Cardiac septum (tissue), 1 donor: ENCODE results near the gene TNS1. TPM values are rescaled to one million over a fixed set of nuclear protein-coding genes. Genes with fewer than 3 reads are reported as not detected.

Experiments
- DNase-seq: peaks from one replicate; pipeline ENCODE4 v3.0.0-alpha.2; 2020; ENCODE audit warnings: low spot score
- intact Hi-C: fragments of 100-400 bp; cut with DNase I; formaldehyde crosslinking; loops from one replicate; pipeline ENCODE4 v1.14.0; 2022
- total RNA-seq: library from RNA; stranded (reverse); fragmentation: NEBNext Ultra II Directional; extraction: Animal tissue kit (Norgen Biotek cat#: 25700); gene quantifications from one replicate; pipeline ENCODE4 v1.2.1, GENCODE V29; 2021
- donor health status: DM: no; HTN: no; CAD: no.

The TNS1 gene
- total RNA-seq, 1 donor from 2014 or later: 870 TPM

DNA sequence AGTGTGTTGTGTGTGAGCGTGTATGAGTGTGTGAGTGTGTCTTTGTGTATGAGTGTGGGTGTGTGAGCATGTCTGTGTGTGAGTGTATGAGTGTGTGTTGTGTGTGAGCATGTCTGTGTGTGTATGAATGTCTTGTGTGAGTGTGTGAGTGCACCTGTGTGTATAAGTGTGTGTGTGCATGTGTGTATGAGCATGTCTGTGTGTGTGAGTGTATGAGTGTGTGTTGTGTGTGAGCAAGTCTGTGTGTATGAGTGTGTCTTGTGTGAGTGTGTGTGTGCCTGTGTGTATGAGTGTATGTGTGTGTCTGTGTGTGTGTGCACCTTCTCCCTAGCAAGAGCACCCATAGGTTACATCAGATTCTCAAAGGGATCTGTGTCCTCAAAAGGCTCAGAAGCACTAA is 28.5 kb upstream of the TNS1 start:
- intact Hi-C loops: no loop called here
- no peak for DNase-seq

DNA sequence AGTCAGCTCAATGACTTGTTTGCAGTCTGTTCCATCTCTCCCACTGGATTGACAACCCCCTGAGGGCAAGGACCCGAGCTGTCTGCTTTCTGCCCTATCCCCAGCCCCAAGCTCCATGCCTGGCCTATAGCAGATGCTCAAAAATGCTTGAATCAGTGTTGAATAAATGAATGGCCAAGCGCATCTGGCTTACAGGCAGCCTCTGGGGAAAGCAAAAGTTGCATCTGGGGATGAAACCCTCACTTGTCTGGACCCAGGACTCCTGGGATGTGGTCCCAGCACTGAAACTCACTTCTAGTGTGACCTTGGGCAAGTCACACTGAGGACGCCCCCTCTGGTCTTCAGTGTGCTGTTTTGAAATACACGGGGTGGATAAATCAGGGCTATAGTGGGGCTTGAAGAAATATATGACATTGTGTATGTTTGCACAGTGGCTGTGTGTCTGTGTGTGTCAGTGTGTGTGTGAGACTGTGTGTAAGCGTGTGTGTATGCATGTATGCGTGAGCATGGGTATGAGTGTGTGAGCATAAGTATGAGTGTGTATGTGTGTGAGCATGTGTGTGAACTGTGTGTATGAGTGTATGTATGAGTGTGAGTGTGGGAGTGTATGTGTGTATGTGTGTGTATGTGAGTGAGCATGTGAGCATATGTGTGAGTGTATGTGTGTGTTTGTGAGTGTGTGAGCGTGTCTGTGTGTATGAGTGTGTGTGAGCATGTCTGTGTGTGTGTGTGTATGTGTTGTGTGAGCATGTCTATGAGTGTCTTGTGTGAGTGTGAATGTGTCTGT is 27.8 kb upstream of the TNS1 start:
- peak; percentile 27 for DNase-seq
- intact Hi-C loops: no loop called here

DNA sequence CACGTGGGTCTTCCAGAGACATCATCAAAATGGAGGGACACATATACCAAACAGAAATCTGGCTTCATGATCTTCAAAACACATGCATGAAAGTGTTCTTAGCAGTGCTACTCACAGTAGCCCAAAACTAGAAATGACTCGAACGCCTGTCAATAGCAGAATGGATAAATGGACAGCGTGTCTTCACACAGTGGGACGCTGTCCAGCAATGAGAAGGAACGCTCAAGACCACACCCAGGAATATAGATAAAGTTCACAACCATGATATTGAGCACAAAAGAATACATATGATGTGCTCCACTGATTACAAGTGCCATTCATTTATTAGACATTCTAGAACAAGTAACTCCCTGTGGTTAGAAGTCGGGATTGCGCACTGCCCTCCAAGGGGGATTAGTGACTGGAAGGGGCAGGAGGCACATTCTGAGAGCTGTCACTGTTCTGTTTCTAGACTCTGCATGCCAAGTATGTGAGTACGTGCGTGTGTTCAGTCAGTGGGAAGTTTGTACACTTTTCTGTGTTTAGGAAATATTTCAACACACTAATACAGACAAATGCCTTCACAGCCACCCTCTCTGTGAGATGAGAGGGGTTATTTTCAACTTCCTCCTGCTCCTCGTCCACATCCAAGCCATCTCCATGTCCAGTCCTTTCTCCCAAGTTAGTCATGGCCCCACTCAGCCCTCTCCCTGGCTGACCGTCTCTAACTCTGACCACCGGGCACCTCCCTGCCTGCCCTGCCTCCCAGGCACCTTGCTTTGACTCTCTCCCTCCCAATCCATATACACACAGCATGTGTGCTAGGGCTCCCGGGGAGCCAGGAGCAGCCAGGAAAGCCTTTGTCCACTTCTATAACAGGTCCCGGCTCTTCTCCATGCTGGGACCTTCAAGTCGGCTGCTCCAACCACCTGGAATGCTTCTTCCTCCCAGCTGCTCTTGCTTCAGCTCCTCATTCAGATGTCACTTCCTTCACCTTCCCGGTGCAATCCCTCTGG is 26.9 kb upstream of the TNS1 start:
- DNase-seq: peak; percentile 51
- intact Hi-C loops: no loop called here

DNA sequence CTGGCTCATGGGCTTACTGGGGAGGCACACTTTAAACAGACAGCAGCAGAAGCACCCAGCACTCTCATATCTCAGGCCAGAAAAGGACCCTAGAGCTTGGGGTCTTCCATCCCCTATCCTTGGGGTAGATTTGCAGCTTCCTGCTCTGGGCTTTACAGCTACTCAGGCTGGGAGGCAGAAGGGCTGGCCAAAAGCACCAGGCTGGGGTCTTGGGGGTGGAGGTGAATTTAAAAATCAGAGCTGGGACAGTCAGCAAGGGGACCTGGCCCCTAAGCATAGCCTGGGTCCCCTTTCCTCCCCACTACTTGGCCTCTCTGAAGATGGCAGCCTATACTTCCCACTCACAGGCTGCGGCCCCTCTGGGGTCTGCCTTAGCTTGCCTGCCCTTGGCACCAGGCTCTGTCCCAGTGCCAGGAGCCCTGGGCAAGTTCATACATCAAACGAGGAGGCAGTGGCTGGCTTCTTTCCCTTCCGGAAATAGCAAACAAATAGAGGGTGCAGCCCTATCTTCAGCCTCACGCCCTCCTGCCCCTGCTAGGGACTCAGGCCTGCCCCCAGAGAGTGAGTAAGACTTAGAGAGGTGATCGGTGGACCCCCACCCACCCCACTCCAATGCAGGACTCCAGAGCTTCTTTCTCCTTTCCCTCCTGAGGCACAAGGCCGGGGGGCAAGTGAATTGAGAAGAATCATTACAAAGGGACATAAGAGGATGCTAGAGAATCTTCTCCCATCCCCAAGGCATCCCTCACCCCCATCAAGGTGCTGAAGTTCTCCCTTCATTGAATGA is 26.0 kb upstream of the TNS1 start:
- intact Hi-C loops: no loop called here
- peak; percentile 60 for DNase-seq

DNA sequence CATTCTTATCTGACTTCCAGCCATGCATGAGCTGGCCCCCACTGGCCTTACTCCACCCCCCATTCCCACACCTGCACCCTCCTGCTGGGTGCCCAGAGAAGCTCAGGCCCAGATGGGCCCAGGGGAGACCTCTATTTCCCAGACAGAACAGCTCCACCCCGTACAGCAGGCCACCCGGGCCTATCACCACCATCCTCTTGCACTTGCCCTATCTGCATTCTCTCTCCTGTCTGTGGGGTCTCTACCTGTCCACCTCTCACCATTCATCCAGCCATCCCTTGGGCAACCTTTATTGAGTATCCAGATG is 25.3 kb upstream of the TNS1 start:
- peak; percentile 71 for DNase-seq
- intact Hi-C loops: no loop called here

DNA sequence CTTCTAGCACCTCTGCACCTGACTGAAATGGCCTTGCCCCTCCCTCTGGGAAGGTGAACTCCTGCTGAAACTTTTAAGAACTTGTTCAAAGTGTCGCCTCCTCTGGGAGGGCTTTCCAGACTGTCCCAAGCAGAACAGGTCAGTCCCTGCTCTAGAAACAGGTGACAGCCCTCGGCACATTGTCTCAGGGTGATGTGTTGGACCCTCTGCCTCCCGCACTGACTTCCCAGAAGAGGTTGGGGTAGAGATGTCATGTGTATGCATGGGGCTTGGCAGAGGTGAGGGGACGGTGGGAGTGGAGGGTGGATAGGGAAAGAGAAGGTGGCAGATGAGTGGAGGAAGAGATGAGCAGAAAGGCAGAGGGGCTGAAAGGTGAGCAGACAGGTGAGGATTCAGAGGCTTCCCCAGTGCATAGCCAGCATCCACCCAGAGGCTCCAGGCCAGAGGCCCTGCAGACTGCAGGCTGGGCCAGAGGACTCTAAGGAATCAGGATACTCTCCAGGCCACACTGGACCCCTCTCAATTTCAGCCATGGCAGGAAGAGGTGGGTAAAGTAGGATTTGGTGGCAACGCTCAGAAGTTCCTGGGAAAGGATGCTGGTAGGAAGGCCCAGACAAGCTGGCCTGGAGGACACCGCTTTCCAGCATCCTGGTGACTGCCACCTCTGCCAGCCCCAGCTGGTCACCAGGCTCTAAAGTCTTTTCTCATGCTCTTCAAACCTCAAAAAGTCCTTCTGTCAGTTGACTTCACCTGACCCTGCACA is 24.8 kb upstream of the TNS1 start:
- intact Hi-C loops: no loop called here
- DNase-seq: peak; percentile 71

DNA sequence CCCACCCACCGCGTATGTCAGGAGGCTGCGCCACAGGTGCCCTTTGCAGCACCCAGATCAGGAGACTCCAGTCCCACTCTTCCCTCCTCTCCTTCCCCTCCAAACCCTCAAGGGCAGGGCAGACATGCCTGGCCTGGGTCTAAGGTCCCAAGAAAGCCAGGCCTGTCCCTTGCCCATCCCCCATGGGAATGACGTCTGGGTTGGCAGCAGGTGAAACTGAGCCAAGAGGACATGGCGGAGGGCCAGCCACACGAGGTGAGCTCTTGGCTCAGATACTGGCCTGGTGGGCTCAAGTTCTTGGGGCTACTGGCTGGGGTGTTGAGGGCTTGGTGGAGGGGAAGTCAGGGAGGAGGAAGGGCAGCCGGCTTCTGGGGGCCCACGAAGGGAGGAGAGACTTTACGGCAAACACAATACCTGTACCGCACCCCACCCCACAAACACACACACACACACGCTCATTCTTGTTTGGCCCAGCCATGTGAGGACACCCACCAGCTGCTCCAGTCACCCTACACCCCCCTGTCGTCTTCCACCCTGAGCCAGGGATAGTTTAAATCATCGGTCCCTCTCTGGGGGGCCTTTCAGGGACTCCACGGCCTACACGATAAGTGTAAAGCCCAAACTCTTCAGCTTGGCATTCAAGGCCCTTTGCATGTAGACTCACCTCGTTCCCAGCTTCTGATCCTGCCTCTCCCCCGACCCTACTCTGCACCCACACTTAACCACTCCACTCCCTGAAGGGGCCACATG is 24.1 kb upstream of the TNS1 start:
- intact Hi-C loops: no loop called here

DNA sequence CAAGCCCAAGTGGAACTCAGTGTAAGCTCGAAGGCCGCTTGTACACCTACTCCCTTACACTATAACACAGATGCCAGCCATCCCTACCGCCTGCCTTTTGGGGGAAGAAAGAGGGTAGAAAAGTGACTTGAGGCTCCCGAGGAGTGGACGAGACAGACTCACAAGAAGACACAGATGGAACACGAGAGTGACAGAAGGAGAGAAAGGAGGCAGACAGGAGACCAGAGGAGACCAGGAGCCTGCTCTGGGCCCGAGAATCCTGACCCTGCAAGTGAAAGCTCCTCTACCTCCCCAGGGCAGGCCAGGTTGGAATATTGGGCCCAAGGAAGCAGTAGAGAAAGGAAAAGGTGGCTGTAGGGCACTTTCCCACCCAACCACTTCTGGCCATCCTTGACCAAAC is 23.4 kb upstream of the TNS1 start:
- intact Hi-C loops: no loop called here
- peak; percentile 67 for DNase-seq

More for the DNA sequence above, 24.1 kb upstream of the TNS1 start:
- peak; percentile 77 for DNase-seq

DNA sequence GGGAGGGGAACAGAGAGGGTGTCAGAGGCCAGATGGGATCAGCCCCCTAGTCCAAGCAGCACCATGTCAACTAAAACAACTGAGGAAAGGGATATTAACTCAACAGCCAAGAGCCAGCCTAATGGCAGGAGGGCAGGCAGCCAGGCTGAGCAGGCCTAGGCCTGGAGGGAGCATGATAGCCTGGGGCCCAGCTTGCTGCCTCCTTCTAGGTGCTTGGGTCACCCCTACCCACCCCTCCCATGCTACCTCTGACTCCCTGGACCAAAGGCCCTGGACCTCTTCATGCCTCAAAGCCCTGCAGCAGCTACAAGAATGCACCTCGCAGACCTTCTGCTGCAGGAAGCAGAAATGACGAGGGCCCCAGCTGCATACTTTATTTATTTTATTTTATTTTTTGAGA is 22.1 kb upstream of the TNS1 start:
- intact Hi-C loops: no loop called here
- DNase-seq: peak; percentile 63

DNA sequence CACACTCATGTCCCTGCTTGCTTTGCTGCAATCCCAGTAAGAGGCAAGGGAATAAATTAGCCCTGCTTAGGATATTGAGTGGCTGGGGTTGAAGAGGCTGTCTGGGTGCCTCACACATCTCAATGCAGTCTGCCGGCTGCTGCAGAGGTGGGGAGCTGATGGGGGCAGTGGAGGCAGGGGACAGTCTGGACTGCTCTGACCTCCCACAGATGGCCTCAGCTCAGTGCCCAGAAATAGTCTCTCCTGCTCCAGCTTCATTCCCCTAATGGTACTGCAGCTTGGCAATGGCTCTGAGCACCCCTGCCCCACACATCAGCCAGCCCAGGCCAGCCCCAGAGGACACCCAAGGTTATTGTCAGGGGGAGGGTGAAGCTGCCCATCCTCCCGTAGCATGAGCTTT is 21.5 kb upstream of the TNS1 start:
- DNase-seq: peak; percentile 78
- intact Hi-C loops: no loop called here

DNA sequence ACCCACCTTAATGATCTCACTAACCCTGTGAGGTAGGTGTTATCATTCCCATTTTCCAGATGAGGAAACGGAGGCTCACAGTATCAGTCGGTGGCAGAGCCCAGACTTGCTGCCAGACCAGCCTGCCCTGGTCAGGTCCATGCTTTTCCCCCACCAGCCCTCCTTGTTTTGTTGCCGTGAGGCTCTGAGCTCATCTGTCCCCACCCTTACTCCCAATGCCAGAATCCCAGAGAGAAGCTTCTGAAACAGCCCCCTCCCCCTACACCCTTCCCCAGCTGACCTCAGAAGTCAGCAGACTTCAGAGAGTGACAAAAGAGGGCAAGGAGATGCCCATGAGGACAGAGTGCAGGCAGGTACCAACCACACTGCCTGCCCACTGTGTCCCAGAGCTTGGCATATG is 20.8 kb upstream of the TNS1 start:
- DNase-seq: peak; percentile 12
- intact Hi-C loops: no loop called here

DNA sequence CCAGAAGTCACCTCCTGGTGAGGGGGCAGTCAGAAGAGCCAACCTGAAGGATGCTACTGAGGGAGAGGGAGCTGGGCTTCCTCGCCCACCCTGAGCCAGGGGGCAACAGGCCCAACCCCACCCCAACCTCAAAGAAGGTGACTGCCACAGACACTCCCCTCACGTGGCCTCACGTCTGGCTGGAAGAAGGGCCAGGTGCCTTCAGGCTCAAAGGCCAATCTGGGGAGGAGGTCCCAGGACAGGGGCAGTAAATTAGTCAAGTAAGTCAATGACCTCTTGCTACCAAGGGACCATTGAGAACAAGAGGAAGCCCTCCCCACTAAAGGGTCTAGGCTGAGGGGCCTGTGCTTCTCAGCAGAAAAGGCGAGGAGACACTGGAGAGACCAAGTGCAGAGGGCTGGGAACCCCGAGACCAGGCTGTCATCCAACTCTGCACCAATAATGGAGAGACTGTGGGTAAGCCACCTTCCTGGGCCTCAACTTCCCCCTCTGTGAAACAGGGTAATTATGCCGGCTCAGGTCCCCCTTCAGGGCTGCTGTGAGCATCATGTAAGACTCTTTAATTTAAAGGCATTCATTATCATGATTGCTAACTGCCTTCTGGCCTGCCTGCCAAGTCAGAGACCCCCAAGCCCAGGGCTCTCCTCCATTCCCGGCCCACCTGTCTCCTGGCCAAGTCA is 20.2 kb upstream of the TNS1 start:
- intact Hi-C loops: no loop called here
- DNase-seq: peak; percentile 61

DNA sequence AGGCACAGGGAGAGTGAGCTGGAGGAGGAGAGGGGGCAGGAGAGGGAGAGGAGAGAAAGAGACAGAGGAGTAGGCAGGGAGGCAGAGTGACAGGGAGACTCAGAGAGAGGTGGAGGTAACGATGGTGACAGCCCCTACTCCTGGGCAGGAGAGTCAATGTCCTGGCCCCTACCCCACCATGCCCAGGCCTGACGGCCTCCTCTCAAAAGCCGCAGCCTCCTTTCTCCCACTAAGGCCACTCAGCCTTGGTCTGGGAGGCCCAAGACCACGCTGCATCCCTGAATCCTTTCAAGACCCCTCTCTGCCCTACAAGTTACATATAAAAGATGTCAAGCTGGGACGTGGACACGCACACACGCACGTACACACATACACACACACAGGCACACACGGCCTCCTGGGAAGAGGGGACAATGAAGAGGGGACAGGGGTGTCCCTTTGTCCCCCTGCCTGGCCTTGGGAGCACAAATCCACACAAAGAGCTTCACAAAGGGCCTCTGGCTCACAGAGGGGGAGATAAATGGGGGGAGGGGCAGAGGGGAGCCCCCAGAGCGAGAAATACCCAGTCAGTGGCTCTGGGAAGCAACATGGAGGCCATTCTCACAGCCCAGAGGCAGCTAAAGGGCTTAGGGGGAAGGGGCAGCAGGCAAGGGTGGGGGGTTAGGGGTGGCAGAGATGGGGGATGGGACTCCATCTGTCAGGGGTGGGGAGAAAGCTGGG is 19.5 kb upstream of the TNS1 start:
- intact Hi-C loops: no loop called here
- peak; percentile 61 for DNase-seq

DNA sequence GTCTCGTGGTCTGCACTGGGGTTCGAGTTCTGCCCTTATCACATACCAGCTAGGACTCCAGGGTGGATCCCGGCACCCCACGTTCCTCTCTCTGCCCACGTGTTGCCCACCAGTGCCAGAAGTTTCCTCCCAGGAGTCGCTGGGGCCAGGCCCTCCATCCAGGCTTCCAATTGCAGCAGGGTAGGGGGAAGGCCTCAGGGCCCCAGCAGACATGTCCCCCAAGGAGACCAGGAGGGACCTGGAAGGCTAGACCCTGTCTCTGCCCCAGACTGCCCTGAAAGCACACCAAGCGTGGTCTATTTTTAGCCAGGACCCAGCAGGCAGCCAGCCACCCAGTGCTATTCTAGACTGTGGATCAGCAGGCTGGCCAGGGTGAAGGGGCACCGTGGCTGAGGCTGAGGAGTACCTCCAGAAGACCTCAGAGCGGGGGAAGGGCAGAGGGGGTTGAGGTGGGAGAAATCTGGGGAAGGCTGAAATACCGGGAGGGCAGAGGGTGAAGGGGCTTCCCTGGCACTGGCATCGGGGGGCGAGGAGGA is 18.8 kb upstream of the TNS1 start:
- peak; percentile 87 for DNase-seq

DNA sequence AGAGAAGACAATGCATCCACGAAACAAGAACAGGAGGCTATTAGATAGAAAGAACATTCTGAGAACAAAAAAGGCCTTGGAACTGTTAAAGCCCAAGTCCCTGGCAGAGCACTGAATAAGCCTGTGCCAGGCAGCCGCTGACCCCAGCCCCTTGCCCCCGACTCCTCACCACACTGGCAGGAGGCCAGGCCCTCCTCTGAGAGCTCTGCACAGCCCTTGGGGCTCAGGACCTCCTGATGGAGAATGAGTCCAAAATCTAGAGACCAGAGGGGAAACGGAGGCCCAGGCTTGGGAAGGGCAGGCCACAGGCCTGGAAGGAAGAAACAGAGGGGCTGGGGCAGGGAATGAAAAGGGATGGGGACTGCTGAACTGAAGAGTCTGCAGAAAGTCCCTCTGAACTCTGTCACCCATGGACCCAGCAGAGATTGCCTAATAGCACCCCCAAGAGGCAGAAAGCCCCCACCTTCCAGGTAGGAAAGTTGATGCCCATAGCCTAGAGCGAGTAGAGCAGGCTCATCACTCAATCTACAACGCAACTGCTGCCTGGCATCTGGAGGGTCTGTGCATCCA is 18.3 kb upstream of the TNS1 start:
- intact Hi-C loops: no loop called here
- DNase-seq: peak; percentile 73

More for the DNA sequence above, 18.8 kb upstream of the TNS1 start:
- intact Hi-C loops: no loop called here

DNA sequence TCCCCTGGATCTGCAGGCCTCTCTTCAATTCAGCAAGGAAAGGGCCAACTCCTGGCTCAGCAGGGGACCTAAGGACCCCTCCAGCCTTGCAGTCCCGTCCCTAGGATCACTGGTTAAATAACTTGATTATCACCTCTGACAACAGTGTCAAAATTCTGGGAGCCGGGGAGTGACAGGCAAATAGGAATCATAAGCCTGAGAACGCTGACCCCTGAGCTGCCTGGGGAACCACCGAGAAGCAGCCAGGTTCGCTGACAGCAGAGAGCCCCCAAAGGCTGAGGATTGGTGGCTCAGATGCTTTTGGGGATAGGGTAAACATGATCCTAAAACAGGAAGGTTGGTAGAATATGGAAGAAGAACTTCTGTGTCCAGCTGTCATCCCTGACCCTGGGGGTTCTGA is 17.5 kb upstream of the TNS1 start:
- intact Hi-C loops: no loop called here
- DNase-seq: peak; percentile 15
